GM21786 (cell line): ENCODE measurements around the gene TRIM50.
"Not testable (repeated sequence)": the region's sequence is repeated elsewhere in the genome, so short reads cannot be mapped to it uniquely, and the experiment has no call there.

Source experiments
- ATAC-seq: cut with Tn5 transposase; IDR thresholded peaks from one replicate; pipeline ENCODE4 v1.9.1; 2021; ENCODE audit not compliant: unreplicated experiment

Gene TRIM50

GRCh38 chr7:73316521-73316920 lies 11.4 kb downstream of the TRIM50 start:
- ATAC-seq = no peak

GRCh38 chr7:73314271-73314670 lies 13.6 kb downstream of the TRIM50 start:
- no peak for ATAC-seq

GRCh38 chr7:73313521-73313906 lies 14.4 kb downstream of the TRIM50 start:
- ATAC-seq = no peak

- ATAC-seq = no peak
Observed at GRCh38 chr7:73312831-73313520, 14.9 kb downstream of the TRIM50 start.

- not testable (repeated sequence) for ATAC-seq
Observed at GRCh38 chr7:73311421-73311820, 16.5 kb downstream of the TRIM50 start.

GRCh38 chr7:73308665-73309214 lies 19.1 kb downstream of the TRIM50 start, which contains the start of gene NSUN5:
Gene NSUN5, minus strand, starts transcription at chr7:73308826. Its CDS starts 36 bp downstream, at chr7:73308790.
- peak; percentile 89 for ATAC-seq

- ATAC-seq = peak; percentile 30
Observed at GRCh38 chr7:73308074-73308664, 19.7 kb downstream of the TRIM50 start.

GRCh38 chr7:73307436-73307835 lies 20.4 kb downstream of the TRIM50 start:
- no peak for ATAC-seq

GRCh38 chr7:73304612-73305387 lies 23.1 kb downstream of the TRIM50 start:
- not testable (repeated sequence) for ATAC-seq

- no peak for ATAC-seq
Observed at GRCh38 chr7:73304071-73304470, 23.8 kb downstream of the TRIM50 start.

GRCh38 chr7:73303546-73303945 lies 24.3 kb downstream of the TRIM50 start:
- ATAC-seq = no peak

GRCh38 chr7:73302846-73303245 lies 25.0 kb downstream of the TRIM50 start:
- not testable (repeated sequence) for ATAC-seq

- ATAC-seq = not testable (repeated sequence)
Observed at GRCh38 chr7:73301108-73301507, 26.8 kb downstream of the TRIM50 start.

GRCh38 chr7:73299812-73300211 lies 28.1 kb downstream of the TRIM50 start:
- not testable (repeated sequence) for ATAC-seq

- ATAC-seq = not testable (repeated sequence)
Observed at GRCh38 chr7:73297706-73298105, 30.2 kb downstream of the TRIM50 start.

- ATAC-seq = not testable (repeated sequence)
Observed at GRCh38 chr7:73297235-73297634, 30.6 kb downstream of the TRIM50 start.

- ATAC-seq = not testable (repeated sequence)
Observed at GRCh38 chr7:73277210-73277609, 50.7 kb downstream of the TRIM50 start.

- not testable (repeated sequence) for ATAC-seq
Observed at GRCh38 chr7:73267813-73268212, 60.1 kb downstream of the TRIM50 start.

GRCh38 chr7:73266719-73267368 lies 61.0 kb downstream of the TRIM50 start:
- ATAC-seq = peak; percentile 52
